ENCODE measurements around the gene NF1.

DNA sequence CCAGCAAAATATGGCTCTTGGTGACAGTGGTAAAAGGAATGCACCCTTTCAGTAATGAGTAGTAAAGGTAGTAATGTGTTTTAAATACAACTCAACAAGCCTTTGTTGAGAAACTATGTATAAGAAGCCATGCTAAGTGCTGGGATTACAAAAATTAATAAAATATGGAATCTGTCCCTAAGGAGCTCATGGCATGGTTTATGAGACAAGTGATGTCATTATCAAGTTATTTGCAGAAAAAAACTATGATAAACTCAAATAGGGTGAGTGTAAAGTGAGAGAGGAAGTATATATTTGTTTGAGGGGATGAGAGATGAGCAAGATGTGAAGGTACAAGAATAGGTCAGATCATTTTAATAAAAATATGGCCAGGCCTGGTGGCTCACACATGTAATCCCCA lies 76.9 kb downstream of the NF1 start:
- TF ChIP-seq, protein P1, sequence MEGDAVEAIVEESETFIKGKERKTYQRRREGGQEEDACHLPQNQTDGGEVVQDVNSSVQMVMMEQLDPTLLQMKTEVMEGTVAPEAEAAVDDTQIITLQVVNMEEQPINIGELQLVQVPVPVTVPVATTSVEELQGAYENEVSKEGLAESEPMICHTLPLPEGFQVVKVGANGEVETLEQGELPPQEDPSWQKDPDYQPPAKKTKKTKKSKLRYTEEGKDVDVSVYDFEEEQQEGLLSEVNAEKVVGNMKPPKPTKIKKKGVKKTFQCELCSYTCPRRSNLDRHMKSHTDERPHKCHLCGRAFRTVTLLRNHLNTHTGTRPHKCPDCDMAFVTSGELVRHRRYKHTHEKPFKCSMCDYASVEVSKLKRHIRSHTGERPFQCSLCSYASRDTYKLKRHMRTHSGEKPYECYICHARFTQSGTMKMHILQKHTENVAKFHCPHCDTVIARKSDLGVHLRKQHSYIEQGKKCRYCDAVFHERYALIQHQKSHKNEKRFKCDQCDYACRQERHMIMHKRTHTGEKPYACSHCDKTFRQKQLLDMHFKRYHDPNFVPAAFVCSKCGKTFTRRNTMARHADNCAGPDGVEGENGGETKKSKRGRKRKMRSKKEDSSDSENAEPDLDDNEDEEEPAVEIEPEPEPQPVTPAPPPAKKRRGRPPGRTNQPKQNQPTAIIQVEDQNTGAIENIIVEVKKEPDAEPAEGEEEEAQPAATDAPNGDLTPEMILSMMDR (IDR thresholded peaks at IDR 0.05): no peak
- no peak for TF ChIP-seq POLR2A (IDR thresholded peaks at IDR 0.05)

Measured in heart left ventricle (tissue), 13 donors.